Stimulated activated CD4-positive, alpha-beta T cell treated with anti-CD3 and anti-CD28 coated beads, Interleukin-1b, Interleukin-23, amount 100 ng/mL, for 1 hour (primary cell): ENCODE measurements around the gene EFCAB13.

Source experiments
- DNase-seq, 2 donors: peaks; one replicate each; pipeline ENCODE4 v3.0.0-alpha.2; 2020; ENCODE audit warnings: low read depth in 2 of 2

Gene EFCAB13

DNA sequence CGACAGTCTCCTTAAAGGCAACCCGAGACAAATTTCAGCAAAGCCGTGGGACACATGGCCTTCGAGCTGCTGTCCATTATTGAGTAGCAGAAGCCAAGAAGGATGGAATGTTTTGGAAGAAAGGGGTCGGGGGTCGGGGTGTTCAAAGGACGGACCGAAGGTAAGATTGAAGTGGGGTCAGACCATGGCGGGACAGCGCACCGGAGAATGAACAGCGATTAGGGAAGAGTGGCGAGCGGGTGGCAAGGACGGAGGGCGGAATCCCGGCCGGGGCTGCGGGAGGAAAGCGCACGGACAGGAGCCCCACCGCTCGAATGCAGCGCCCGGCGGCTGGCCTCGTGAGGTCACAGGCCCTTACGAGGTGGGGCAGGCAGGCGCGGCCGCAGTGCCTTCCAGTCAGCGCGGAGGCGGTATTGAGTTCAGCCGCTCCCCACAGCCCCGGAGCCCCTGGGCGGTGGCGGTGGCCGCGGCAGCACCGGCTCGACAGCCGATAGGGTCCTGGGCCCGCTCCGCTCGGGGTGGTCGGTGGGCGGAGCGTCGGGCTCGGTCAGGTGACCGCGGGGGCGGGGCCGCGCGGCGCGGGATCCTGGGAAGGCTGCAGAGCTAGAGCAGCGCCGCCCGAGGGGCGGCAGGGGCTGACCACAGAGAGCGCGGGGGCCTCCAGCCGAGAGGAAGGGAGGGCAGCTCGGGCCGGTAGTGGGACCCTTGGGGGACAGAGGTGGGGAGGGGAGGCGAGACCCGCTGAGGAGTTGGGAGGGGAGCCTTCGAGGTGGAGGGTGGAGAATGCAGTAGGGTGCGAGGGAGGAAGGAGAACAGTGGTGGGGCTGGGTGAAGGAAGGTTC lies at the start of gene EFCAB13:
Gene EFCAB13, plus strand, starts transcription at position 574 of the 842 bp plus-strand sequence. CDS start 4,399 bp downstream, outside the sequence.
- peak; percentile 42 to 57 for DNase-seq

GRCh38 chr17:47274319-47275069 lies 49.3 kb upstream of the EFCAB13 start:
- no peak for DNase-seq

DNA sequence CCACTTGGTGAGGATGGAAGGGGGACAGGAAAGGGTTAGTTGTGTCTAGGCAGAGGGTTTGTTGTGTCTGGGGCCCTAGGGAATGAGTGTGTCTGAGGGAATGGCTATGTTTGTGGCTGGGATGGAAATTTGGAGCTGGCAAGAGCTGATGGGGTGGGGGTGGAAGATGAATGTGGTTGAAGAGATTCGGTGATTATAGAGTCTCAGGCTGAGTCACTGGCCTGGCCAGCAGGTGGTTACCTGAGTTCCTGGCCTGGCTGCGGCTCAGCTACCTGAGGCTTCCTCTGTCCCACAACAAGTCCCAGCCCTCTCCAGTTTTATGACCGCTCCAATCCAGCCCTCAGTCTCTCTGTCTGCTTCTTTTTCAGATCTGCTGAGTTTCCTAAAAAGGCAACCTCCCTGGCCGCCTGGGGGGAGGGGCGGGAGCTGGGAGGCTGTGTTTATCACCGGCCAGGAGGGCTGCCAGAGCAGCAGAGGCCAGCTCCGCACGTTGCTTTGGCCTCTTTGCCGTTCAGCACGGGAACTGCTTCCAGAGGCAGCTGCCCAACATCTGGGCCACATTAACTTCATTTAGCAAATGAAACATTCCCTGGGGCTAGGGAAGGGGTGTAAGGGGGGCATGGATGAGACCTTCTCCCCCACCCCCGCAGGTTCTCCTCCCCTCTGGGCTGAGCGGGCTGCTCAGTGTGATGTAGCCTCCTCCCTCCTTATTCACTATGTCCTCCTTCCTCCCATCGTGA lies 48.3 kb upstream of the EFCAB13 start:
- DNase-seq, result no peak

DNA sequence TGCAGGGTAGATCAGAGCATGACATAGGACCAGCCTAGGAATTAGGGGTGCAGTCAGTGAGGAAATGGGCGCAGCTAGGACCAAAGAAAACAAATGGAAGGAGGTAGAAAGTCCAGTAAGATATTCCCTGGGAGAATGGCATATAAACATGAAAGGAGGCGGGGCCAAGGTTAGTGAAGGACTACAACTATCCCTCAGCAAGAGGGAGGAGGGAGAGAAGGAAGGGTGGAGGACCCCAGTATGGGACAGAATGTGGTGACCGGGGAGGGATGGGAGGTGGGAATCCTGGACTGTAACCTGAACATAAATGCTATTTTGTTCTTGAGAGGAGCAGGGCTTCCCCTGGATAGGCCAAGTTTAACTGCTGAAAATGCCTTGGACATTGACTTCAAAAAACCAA lies 47.3 kb upstream of the EFCAB13 start:
- no peak for DNase-seq

- DNase-seq, result no peak
Observed at GRCh38 chr17:47276868-47277267, 46.9 kb upstream of the EFCAB13 start.

- DNase-seq, result no peak
Observed at GRCh38 chr17:47277921-47278320, 45.8 kb upstream of the EFCAB13 start.

DNA sequence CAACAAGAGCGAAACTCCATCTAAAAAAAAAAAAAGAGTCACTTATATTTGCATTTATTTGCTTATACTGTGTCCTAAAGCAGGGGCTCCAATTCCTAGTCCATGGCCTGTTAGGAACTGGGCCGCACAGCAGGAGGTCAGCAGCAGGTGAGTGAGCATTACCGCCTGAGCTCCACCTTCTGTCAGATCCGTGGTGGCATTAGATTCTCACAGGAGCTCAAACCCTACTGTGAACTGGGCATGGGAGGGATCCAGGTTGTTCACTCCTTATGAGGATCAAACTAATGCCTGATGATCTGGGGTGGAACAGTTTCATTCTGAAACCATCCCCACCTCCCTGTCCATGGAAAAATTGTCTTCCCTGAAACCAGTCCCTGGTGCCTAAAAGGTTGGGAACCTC lies 45.2 kb upstream of the EFCAB13 start:
- DNase-seq, result no peak

DNA sequence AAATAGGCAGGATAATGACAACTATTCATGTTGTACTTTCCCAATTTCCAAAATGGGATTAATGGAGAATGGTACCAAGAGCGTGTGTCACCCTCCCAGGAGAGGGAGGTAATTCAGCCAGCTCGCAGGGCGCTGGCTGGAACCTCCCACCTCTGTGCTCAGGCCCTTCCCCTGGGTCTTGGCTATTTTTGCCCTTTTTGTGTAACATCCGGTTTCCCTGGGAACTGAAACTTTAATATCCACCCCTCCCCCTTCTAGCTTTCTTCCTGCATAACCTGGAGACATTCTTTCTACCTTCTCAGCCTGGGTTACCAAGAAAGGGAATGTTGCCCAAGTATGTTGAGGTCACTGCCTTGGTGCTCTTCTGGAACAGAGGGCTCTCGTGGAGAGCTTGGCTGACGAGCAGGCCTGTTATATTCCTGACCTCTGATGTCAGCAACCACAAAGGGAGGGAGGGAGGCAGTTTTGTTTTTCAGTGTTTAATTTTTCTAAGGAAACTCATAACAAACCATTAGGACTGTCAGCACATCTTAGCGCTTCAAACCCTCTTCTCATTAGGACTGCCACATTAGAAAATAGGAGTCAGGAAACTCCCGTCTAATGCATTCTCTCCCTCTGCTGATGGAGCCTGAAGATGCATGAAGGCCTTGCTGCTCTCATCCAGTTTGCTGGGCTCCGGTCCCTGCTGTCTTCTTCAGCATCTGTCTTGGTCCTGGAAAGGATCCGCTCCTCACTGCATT lies 44.5 kb upstream of the EFCAB13 start:
- DNase-seq, result no peak

GRCh38 chr17:47280072-47280811 lies 43.5 kb upstream of the EFCAB13 start:
- DNase-seq, result no peak

GRCh38 chr17:47281216-47281615 lies 42.5 kb upstream of the EFCAB13 start:
- no peak for DNase-seq

- DNase-seq, result no peak
Observed at GRCh38 chr17:47285003-47285402, 38.8 kb upstream of the EFCAB13 start.

DNA sequence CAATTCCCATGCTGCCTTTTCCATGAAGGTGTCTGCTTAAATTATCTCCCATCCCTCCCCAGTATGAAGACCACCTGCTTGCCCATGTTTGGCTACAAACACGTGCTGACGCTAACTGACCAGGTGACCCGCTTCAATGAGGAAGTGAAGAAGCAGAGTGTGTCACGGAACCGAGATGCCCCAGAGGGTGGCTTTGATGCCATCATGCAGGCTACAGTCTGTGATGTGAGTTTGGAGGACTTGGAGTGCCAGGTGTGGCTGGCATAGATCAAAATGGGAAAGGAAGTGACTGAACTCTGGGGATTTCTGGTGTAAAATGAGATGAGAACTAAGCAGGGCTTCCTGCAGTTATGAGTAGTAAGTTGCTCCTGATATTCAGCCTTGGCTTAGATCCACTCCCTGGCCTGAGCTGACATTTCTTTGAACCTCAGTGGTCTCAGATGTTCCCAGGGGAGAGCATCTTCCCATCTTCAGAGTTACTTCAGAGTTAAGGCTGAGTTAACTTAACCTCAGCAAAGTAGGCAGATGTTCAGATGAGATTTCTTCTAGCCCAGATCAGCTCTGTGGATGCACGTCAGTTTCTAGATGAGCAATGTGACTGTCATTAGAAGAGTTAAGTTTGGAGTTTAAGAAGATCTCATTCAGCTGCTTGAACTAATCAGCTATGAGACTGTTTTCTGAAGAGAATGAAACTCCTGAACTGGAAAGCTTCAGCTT lies 37.4 kb upstream of the EFCAB13 start:
- DNase-seq, result no peak

GRCh38 chr17:47287068-47287467 lies 36.7 kb upstream of the EFCAB13 start:
- DNase-seq, result no peak

DNA sequence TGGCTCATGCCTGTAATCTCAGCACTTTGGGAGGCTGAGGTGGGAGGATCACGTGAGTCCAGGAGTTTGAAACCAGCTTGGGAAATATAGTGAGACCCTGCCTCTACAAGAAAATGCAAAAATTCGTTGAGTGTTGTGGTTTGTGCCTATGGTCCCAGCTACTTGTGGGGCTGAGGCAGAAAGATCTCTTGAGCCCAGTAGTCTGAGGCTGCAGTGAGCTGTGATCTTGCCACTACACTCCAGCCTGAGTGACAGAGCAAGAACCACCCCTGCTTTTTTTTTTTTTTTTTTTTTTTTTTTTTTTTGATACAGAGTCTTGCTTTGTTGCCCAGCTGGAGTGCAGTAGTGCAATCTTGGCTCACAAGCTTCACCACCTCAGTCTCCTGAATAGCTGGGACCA lies 36.1 kb upstream of the EFCAB13 start:
- no peak for DNase-seq

- DNase-seq, result no peak
Observed at GRCh38 chr17:47288531-47289116, 35.1 kb upstream of the EFCAB13 start.

DNA sequence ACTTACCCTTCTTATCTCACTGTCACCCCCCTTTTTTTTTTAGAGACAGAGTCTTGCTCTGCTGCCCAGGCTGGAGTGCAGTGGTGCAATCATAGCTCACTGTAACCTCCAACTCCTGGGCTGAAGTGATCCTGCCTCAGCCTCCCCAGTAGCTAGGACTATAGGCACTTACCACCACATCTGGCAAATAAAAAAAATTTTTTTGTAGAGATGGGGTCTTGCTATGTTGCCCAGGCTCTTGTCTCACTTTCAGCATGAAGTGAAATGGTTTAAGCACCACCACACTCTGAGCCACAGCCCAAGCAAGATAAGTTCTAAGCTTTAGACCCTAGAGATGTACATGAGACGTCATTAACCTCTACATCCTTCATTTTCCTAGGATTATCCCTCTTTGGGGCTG lies 34.5 kb upstream of the EFCAB13 start:
- DNase-seq, result no peak

DNA sequence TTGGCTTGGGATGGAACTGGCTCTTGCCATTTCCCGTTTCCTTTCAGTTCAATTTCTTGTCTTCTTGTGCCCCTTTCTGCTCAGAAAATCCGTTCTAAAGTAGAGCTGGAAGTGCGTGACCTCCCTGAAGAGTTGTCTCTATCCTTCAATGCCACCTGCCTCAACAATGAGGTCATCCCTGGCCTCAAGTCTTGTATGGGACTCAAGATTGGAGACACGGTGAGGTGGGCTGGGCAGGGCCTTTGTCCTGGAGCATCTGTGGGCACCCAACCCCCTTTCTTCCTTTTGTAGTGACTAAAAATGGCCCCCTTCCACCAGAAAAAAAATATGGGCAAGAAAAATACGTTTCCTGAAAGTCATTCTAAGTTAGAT lies 32.9 kb upstream of the EFCAB13 start:
- no peak for DNase-seq

GRCh38 chr17:47291242-47291873 lies 32.4 kb upstream of the EFCAB13 start:
- DNase-seq, result no peak

- DNase-seq, result no peak
Observed at GRCh38 chr17:47292206-47292605, 31.5 kb upstream of the EFCAB13 start.
